ENCODE data around the gene PEPD.
A peak's percentile ranks its signal among the peaks of the same experiment; 100 is the strongest.

The PEPD gene

DNA sequence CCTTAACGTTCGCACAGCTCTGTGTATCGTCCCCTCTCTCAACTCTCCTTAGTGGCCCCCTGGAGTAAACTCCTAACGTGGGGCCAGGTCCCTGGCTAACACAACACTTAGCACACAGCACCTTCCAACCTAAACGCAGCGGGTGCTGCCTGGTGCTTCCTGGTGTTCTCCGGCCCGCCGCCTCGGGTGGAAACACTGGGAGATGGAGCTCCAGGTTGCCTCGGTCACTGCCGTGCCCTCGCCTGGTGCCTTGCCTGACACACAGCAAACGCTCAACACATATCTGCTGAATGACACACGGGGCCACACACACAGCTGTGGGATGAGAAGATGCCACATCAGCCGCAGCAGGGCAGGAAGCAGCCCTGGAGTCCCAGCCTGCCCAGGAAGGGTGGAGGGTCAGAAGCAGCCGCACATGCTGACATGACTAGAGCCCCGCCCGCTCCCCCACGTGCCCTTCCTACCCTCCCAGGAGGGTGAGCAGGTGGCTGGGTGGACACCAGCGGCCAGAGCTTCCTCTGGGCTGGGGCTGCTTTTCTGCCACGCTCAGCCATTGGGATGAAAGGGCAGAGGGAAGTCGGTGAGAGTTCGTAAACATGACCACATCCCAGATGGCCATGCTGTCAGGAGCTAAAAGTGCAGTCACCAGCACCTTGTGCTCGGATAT is 6.6 kb downstream of the PEPD start:
- no peaks in the 10 kb centered on the region for H3K27me3 Mint-ChIP-seq
- ATAC-seq (replicated peaks): peak; percentile 72
- peak in 1 of 3 experiments; percentile 6 for DNase-seq
- no peaks in the 10 kb centered on the region for H3K9me3 Mint-ChIP-seq
- peaks cover 3% of the 10 kb centered on the region for H3K36me3 Mint-ChIP-seq (ENCODE audit: insufficient read depth)
- H3K27ac Mint-ChIP-seq: peak overlapping the region; percentile 72 to 82
- peak overlapping the region; percentile 55 to 68 for H3K4me3 Mint-ChIP-seq
- peaks cover 34 to 51% of the 10 kb centered on the region in 2 donors for H3K4me1 Mint-ChIP-seq (ENCODE audit: low read depth in 2 of 2)

GRCh38 chr19:33513424-33513823 is 8.2 kb downstream of the PEPD start:
- Mint-ChIP-seq H3K36me3 (ENCODE audit: insufficient read depth) (peaks cover 3% of the 10 kb centered on the region), H3K27ac (peak overlapping the region in 1 of 2 donors; percentile 38), H3K4me3 (no peak overlapping the region), H3K27me3 (no peaks in the 10 kb centered on the region), H3K4me1 (ENCODE audit: low read depth in 2 of 2) (peaks cover 31 to 46% of the 10 kb centered on the region in 2 donors), H3K9me3 (no peaks in the 10 kb centered on the region)
- no peak for ATAC-seq (replicated peaks)
- no peak for DNase-seq

DNA sequence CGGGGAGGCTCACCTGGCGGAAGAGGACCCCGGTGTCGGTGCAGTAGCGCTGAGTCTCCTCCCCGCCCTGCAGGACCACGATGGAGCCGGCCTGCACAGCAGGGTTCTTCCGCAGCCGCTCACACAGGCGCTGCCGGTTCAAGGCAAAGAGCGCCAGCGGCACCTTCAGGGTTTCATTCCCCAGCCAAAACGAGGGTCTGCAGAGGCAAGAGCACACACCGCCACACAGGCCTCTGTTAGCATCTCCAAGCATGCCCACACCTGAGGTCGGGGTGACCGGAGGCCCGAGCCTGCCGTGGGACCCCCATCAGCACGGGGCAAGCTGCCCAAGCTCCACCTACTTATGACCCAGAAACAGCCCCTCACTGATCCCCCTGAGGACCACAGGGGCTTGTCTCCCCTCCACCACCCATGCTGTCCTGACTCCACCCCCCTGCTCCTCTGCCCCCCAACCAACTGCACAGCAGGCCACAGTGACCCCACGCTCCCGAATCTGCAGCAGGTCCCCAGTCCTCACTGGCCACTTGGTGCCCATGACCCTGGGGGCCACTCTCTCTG is 8.9 kb downstream of the PEPD start:
- peak overlapping the region in 1 of 2 donors; percentile 31 for H3K27ac Mint-ChIP-seq

DNA sequence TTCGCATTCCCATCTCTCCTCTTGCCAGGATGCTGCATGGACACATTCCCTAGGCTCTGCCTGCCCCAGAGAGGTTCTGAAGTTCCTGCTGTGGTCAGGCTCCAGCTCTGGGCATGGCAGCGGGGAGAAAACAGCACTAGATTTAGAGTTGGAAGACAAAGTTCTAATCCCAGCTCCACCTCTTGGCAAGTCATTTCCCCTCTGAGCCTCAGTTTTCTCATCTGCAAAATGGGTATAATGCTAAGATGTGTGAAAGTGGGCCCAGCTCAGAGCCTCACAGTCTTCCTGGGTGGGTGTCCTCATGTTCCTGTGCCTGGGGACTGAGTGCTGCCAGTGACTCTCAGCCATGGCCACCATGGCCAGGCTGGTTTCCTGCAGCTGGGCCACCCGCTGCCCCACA is 9.6 kb downstream of the PEPD start:
- H3K27ac Mint-ChIP-seq: no peak overlapping the region
- ATAC-seq (replicated peaks): no peak
- H3K27me3 Mint-ChIP-seq: no peaks in the 10 kb centered on the region
- no peak overlapping the region for H3K4me3 Mint-ChIP-seq
- DNase-seq: no peak
- H3K9me3 Mint-ChIP-seq: no peaks in the 10 kb centered on the region
- peaks cover 31 to 48% of the 10 kb centered on the region in 2 donors for H3K4me1 Mint-ChIP-seq (ENCODE audit: low read depth in 2 of 2)
- peaks cover 3% of the 10 kb centered on the region for H3K36me3 Mint-ChIP-seq (ENCODE audit: insufficient read depth)

More for the DNA sequence above, 8.9 kb downstream of the PEPD start:
- Mint-ChIP-seq H3K4me1 (ENCODE audit: low read depth in 2 of 2) (peaks cover 31 to 45% of the 10 kb centered on the region in 2 donors), H3K4me3 (no peak overlapping the region), H3K9me3 (no peaks in the 10 kb centered on the region), H3K36me3 (ENCODE audit: insufficient read depth) (peaks cover 3% of the 10 kb centered on the region), H3K27me3 (no peaks in the 10 kb centered on the region)
- DNase-seq: no peak
- ATAC-seq (replicated peaks): no peak

- Mint-ChIP-seq H3K4me1 (ENCODE audit: low read depth in 2 of 2) (peaks cover 29 to 49% of the 10 kb centered on the region in 2 donors), H3K36me3 (ENCODE audit: insufficient read depth) (peaks cover 3% of the 10 kb centered on the region), H3K9me3 (no peaks in the 10 kb centered on the region), H3K27me3 (no peaks in the 10 kb centered on the region), H3K4me3 (no peak overlapping the region), H3K27ac (peak overlapping the region in 1 of 2 donors; percentile 55)
- no peak for DNase-seq
- no peak for ATAC-seq (replicated peaks)
Measured at GRCh38 chr19:33511346-33511745, 10.2 kb downstream of the PEPD start.

GRCh38 chr19:33510462-33511194 is 11.0 kb downstream of the PEPD start:
- H3K36me3 Mint-ChIP-seq (ENCODE audit: insufficient read depth): peaks cover 3% of the 10 kb centered on the region
- no peaks in the 10 kb centered on the region for H3K9me3 Mint-ChIP-seq
- H3K4me1 Mint-ChIP-seq (ENCODE audit: low read depth in 2 of 2): peaks cover 26 to 43% of the 10 kb centered on the region in 2 donors
- H3K27me3 Mint-ChIP-seq: no peaks in the 10 kb centered on the region
- no peak overlapping the region for H3K4me3 Mint-ChIP-seq
- ATAC-seq (replicated peaks) (no peak), DNase-seq (no peak)
- H3K27ac Mint-ChIP-seq: no peak overlapping the region

DNA sequence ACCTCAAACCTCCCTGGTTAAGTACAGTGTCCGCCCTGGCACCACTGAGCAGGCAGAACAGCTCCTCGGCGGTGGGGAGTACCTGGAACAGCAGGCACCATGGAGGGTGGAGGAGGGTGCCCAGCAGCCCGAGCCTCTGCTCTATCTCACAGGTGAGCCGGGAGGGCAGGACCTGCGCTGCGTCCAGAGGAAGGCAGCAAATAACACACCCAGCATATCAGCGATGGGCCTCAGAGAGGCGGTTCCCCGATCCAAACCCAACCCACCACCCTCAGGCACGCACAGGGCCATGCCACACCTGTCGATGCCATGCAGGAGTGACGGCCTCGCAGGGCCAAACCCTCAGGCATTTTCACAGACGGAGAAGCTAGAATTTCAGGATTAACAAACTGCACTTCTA is 11.8 kb downstream of the PEPD start:
- no peak overlapping the region for H3K4me3 Mint-ChIP-seq
- peaks cover 22 to 36% of the 10 kb centered on the region in 2 donors for H3K4me1 Mint-ChIP-seq (ENCODE audit: low read depth in 2 of 2)
- ATAC-seq (replicated peaks): no peak
- H3K9me3 Mint-ChIP-seq: no peaks in the 10 kb centered on the region
- peaks cover 3% of the 10 kb centered on the region for H3K36me3 Mint-ChIP-seq (ENCODE audit: insufficient read depth)
- no peaks in the 10 kb centered on the region for H3K27me3 Mint-ChIP-seq
- H3K27ac Mint-ChIP-seq: no peak overlapping the region
- no peak for DNase-seq

GRCh38 chr19:33508941-33509614 is 12.5 kb downstream of the PEPD start:
- H3K4me1 Mint-ChIP-seq (ENCODE audit: low read depth in 2 of 2): peaks cover 16 to 29% of the 10 kb centered on the region in 2 donors
- ATAC-seq (replicated peaks): no peak
- no peak overlapping the region for H3K4me3 Mint-ChIP-seq
- DNase-seq: no peak
- H3K27me3 Mint-ChIP-seq: no peaks in the 10 kb centered on the region
- H3K27ac Mint-ChIP-seq: no peak overlapping the region
- peaks cover 3% of the 10 kb centered on the region for H3K36me3 Mint-ChIP-seq (ENCODE audit: insufficient read depth)
- H3K9me3 Mint-ChIP-seq: no peaks in the 10 kb centered on the region

- no peak overlapping the region for H3K4me3 Mint-ChIP-seq
- peaks cover 11 to 22% of the 10 kb centered on the region in 2 donors for H3K4me1 Mint-ChIP-seq (ENCODE audit: low read depth in 2 of 2)
- no peaks in the 10 kb centered on the region for H3K9me3 Mint-ChIP-seq
- H3K27me3 Mint-ChIP-seq: no peaks in the 10 kb centered on the region
- DNase-seq (no peak), ATAC-seq (replicated peaks) (no peak)
- H3K36me3 Mint-ChIP-seq (ENCODE audit: insufficient read depth): peaks cover 3% of the 10 kb centered on the region
- no peak overlapping the region for H3K27ac Mint-ChIP-seq
Measured at GRCh38 chr19:33508431-33508830, 13.2 kb downstream of the PEPD start.

GRCh38 chr19:33508009-33508408 is 13.6 kb downstream of the PEPD start:
- Mint-ChIP-seq H3K27me3 (no peaks in the 10 kb centered on the region), H3K36me3 (ENCODE audit: insufficient read depth) (no peaks in the 10 kb centered on the region), H3K9me3 (no peaks in the 10 kb centered on the region), H3K27ac (no peak overlapping the region), H3K4me1 (ENCODE audit: low read depth in 2 of 2) (peaks cover 7 to 18% of the 10 kb centered on the region in 2 donors), H3K4me3 (no peak overlapping the region)
- no peak for DNase-seq
- no peak for ATAC-seq (replicated peaks)

DNA sequence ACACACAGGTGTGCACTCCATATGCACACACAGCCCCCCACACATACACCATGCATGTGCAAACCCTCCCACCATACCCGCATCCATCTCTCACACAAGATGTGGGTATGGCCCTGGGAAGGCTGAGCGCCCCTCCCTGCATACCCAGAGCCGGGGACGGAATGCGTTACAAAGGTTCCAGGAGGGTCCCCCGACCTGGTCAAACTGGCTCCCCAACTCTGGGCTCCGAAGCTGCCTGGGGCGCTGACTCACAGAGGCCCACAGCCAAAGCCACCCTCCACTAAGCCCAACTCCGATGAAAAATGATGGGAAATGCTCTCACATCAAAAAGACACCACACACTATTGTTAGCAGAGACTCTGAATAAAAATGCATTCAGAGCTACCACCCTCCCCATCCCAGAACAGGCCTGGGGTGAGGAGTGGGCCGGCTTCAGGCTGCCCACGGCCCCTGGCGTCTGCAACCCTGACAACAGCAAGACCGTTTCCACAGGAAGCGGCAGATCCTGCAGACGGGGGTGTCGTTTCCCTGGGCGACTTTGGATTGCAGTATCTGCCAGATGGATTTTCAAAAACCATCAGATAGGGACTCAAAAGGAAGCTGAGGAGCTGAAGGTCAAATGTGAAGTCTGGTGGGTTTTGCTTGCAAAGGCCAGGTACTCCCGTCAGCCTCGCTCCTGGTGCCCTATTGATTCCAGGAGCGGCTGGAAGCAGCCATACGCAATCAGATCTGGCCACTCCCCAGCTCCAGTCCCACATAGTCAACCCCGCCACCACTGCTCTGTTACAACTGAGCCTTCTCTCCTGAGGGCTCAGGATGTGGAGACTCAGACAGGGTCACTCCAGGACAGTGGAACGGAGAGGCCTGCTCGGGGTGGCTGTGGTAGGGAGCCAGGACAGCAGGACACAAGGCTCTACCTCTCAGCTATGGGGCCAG is 14.3 kb downstream of the PEPD start:
- Mint-ChIP-seq H3K9me3 (no peaks in the 10 kb centered on the region), H3K27me3 (no peaks in the 10 kb centered on the region)

GRCh38 chr19:33506498-33506897 is 15.1 kb downstream of the PEPD start:
- DNase-seq (no peak), ATAC-seq (replicated peaks) (no peak)
- Mint-ChIP-seq H3K4me3 (no peak overlapping the region), H3K27me3 (no peaks in the 10 kb centered on the region), H3K27ac (peak overlapping the region in 1 of 2 donors; percentile 65), H3K36me3 (ENCODE audit: insufficient read depth) (no peaks in the 10 kb centered on the region), H3K4me1 (ENCODE audit: low read depth in 2 of 2) (peaks cover 7 to 17% of the 10 kb centered on the region in 2 donors), H3K9me3 (no peaks in the 10 kb centered on the region)

More for the DNA sequence above, 14.3 kb downstream of the PEPD start:
- ATAC-seq (replicated peaks) (no peak), DNase-seq (no peak)
- peak overlapping the region in 1 of 2 donors; percentile 65 for H3K27ac Mint-ChIP-seq
- H3K36me3 Mint-ChIP-seq (ENCODE audit: insufficient read depth): no peaks in the 10 kb centered on the region
- peaks cover 7 to 18% of the 10 kb centered on the region in 2 donors for H3K4me1 Mint-ChIP-seq (ENCODE audit: low read depth in 2 of 2)
- no peak overlapping the region for H3K4me3 Mint-ChIP-seq
